NCI-H187 treated with DMSO at 0.1 percent for 48 hours (cell line): ENCODE data around the gene C5AR1.
"Not testable (repeated sequence)": the region's sequence is repeated elsewhere in the genome, so short reads cannot be mapped to it uniquely, and the experiment has no call there.

Experiments
- DNase-seq: peaks from one replicate; lab custom pipeline; 2025; lab: John Stamatoyannopoulos, UW

Gene C5AR1

GRCh38 chr19:47309608-47310007 lies at the start of gene C5AR1:
TSS of gene C5AR1 (plus strand) at chr19:47309861. CDS start at chr19:47309896, 35 bp downstream.
- DNase-seq, result no peak

DNA sequence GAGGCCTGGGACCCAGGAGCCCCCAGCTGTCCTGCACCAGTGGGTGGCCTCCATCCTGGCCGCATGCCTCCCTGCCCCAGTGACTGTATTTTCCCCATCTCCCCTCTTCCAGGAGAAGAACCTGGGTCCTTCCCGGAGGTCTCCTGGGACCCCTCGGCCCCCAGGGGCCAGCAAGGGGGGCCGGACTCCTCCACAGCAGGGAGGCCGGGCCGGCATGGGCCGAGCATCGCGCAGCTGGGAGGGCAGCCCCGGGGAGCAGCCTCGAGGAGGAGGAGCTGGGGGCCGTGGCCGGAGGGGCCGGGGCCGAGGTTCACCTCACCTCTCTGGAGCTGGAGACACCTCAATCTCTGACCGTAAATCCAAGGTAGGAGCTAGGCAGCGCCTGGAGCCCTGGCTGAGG lies 49.2 kb upstream of the C5AR1 start:
- no peak for DNase-seq

DNA sequence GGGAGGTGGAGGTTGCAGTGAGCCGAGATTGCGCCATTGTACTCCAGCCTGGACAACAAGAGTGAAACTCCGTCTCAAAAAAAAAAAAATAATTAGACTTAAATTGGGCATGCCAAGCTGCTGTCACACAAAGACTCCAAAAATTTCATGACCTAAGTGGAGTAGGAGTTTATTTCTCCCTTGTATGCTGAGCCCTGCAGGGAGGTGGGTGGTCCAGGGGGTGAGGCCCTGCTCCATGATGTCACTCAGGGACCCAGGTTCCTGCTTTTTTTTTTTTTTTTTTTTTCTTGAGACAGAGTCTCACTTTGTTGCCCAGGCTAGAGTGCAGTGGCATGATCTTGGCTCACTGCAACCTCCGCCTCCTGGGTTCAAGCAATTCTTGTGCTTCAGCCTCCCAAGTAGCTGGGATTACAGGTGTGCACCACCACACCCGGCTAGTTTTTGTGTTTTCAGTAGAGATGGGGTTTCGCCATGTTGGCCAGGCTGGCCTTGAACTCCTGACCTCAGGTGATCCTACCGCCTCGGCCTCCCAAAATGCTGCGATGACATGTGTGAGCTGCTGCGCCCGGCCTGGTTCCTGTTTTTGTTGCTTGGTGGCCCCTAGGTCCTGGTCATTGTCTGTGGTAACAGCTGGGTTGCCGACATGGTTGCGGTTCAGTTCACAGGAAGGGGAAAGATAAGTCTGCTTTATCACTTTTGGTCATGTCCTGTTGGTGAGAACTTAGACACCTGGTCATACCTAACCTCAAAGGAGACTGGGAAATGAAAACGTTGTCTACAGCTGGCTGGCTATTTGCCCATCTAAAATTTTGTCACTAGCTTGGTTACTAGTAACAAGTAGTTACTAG lies 47.5 kb upstream of the C5AR1 start:
- DNase-seq, result not testable (repeated sequence)

DNA sequence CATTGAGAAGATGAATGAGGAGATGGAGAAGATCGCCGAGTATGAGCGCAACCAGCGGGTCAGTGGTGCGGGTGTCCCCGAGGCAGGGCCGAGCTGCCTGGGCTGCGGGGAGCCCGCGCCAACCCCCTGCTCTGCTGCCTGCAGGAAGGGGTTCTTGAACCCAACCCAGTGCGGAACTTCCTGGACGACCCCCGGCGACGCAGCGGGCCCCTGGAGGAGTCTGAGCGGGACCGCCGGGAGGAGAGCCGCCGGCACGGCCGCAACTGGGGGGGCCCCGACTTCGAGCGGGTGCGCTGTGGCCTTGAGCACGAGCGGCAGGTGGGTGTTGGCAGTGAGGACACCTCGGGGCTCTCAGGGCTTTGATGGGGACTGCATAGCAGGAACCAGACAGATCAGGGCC lies 45.0 kb upstream of the C5AR1 start:
- no peak for DNase-seq

- DNase-seq, result no peak
Observed at GRCh38 chr19:47266401-47266941, 43.2 kb upstream of the C5AR1 start.

DNA sequence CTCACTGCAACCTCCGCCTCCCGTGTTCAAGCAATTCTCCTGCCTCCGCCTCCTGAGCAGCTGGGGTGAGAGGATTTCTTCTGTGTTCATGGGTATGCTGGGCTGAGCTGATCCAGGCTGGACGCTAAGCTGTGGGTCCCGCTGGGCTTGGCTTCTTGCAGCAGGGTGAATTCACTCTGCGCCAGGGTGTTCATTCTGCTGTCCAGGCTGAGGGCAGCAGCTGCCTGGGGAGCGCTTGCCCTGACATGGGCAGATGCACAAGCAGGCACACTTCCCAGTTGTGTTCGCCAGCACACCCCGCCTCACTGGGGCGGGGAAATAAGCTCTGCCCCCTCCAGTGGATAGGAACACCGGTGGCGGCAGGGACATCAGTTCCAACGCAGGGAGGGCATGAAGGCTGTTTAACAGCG lies 42.3 kb upstream of the C5AR1 start:
- no peak for DNase-seq

GRCh38 chr19:47268028-47268427 lies 41.6 kb upstream of the C5AR1 start:
- DNase-seq, result no peak

GRCh38 chr19:47269596-47269995 lies 40.1 kb upstream of the C5AR1 start:
- DNase-seq, result no peak

- DNase-seq, result no peak
Observed at GRCh38 chr19:47270408-47270807, 39.3 kb upstream of the C5AR1 start.

GRCh38 chr19:47271949-47272348 lies 37.7 kb upstream of the C5AR1 start:
- no peak for DNase-seq

DNA sequence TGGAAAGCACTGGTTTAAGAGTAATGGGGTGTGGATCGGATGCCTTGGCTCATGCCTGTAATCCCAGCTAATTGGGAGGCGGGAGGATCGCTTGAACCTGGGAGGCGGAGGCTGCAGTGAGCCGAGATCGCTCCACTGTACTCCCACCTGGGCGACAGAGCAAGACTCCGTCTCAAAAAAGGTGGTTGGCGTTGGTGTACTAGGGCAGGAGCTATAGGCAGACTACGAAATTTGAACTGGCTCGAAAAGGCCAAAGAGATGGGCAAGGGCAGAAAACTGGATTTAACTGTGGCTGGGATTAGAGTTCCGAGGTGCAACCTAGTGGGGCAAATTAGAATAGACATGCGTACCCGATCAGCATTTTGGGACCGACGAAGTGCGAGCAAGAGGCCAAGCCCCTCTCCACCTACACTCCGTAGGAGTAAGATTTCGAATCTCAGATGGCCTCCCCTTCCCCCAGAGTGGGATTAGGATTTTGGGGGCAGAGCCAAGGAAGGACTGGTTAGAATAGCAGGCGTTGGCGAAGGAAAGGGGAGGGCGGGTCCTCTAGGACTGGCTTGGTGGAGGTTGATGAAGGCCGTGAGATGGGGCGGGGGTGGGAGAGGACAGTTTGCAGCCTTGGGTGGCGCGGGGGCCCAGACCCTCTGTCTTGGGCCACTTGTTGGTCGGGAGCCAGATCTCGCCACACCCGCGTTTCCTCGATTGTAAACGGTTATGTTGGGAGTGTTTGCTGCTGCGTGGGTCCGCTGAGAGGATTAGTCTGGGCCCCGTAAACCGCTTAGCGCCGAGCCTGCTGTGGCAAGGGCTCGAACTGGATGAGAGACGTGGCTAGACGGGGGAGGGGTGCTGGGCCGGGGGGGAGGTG lies 37.0 kb upstream of the C5AR1 start:
- DNase-seq, result no peak

- DNase-seq, result peak; percentile 22
Observed at GRCh38 chr19:47273313-47274070, 36.2 kb upstream of the C5AR1 start.

DNA sequence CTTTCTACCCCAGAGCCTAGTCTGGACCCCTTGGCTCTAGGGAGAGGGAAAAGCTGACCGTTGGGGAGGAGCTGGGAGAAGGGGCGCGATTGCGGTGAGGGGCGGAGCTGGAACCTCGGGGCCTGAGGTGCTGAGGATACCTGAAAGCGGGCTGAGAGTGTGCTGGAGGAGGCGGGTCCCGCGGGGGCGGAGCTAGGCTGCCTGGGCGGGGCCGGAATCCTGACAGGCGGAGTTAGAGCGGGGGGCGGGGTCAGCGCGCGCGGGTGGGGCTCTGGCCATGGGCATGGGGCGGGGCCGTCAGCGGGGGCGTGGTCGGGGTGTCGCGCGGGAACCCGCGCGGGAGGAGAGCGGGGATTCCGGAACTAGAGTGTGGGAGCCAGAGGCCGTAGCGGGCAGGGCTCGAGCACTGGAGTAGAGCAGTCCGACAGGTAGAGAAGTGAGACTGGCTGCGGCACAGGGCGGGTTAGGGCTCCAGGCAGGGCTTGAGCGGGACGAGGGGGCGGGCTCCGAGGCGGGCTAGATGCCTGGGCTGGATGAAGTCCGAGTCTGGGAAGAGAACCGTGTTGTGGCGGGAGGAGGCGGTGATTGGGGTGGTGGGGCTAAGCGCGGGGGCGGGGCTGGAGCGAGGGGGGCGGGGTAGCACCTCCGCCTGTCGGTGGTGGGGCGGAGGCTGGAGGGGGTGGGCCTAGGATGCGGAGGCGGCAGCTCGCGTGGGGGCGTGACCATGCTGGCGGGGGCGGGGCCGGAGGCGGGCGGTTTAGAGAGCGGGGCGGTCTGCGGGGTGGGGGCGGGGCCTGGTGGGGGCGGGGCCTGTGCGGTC lies 35.4 kb upstream of the C5AR1 start, which contains the start of gene INAFM1:
INAFM1 (plus strand) TSS at position 815 of the 820 bp plus-strand sequence. CDS start 35 bp downstream, outside the sequence.
- peak; percentile 72 for DNase-seq

DNA sequence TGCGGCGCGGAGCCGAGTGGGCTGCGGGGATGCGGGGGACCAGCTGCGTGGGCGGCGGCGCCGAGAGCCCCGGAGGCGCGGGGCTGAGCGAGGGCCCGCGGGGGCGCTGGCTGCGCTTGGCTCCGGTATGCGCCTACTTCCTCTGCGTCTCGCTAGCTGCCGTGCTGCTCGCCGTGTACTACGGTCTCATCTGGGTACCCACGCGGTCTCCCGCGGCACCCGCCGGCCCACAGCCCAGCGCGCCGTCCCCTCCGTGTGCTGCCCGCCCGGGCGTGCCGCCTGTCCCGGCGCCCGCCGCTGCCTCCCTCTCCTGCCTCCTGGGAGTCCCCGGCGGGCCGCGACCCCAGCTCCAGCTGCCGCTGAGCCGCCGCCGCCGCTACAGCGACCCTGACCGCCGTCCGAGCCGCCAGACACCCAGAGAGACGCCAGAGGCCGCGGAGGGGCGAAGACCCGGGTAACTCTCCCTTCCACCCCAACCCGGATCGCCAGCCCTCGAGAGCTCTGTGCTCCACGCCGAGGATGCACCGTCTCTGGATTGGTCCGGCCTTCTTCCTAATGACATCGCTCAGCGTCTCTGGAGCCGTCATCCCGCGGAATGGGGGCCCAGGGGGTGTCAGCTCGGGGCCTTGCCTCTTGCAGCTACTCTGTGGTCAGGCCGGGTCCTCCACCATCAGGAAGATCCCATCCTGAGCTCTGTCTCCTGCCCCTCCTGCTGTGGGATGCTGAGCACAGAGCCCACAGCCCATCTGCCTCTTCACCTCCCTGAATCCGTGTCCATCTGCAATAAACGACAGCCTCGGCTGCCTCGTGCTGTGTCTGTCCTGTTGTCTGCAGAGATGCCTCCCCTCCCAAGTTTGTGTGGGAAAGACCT lies 34.5 kb upstream of the C5AR1 start:
- no peak for DNase-seq

DNA sequence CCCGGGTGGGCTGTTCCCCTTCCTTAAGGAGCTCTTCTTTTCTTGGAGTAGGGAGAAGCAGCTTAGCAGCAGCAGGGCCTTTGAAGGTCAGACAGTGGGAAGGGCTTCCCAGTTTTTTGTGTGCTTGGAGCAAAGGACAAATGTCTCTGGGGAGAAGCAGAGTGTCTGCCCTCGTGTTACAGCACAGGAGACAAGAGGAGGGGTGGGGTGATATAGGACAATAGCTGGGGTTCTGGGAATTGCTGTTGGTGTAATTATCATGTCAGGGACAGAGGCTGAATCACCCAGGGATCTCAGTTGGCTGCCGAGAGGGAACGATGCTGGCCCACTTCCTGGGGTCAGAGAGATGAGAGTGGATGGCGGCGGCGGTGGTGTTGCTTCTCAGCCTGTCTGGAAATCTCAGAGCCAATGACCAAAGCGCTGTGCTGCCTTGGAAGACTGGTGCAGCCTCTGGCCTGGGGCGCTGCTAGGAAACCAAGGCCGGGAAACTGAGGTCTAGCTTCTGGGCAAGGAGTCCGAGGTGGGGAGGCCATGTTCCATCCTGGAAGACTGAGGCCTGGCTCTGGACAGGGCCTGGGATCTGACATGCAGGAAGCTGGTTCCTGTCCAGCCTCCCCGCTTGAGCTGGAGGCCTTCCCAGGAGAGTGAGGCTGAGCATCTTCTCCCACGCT lies 33.7 kb upstream of the C5AR1 start:
- no peak for DNase-seq

GRCh38 chr19:47276513-47276912 lies 33.1 kb upstream of the C5AR1 start:
- not testable (repeated sequence) for DNase-seq

DNA sequence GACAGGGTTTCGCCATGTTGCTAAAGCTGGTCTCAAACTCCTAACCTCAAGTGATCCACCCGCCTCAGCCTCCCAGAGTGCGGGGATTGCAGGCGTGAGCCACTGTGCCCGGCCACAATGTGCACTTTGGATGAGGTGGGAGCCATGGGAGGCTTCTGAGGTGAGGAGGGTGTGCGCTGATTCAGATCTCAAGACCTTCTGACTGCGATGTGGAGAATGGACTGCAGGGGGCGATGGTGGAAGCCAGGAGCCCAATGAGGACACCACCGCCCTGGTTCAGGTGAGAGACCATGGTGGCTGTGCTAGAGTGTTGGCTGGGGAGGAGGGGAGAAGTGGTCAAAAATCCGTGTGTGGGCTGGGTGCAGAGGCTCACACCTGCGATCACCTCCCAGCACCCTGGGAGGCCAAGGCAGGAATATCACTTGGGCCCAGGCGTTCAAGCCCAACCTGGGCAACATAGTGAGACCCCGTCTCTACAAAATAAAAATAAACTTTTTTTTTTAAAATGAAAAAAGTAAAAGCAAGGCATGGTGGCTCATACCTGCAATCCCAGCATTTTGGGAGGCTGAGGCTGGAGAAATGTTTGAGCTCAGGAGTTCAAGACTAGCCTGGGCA lies 29.4 kb upstream of the C5AR1 start:
- no peak for DNase-seq

GRCh38 chr19:47283405-47284059 lies 26.1 kb upstream of the C5AR1 start:
- no peak for DNase-seq
